Prostate gland (tissue), 2 donors: ENCODE results near the gene DDAH1.

Experiments used
- CTCF ChIP-seq, 4 experiments: fragments of 200-600 bp in 2 of 4; fragments of 450-650 bp in 2 of 4; sonication (generic) in 2 of 4; IDR thresholded peaks; 1 replicate in 3 of 4; 2 replicates in 1 of 4; pipeline ENCODE4 v1.5.1; 2016 to 2019; ENCODE audit warnings: antibody characterized with exemption in 4 of 4, mild to moderate bottlenecking in 2 of 4, moderate library complexity in 2 of 4
- POLR2A ChIP-seq: fragments of 450-650 bp; IDR thresholded peaks from one replicate; pipeline ENCODE4 v1.6.1; 2016; ENCODE audit warnings: antibody characterized with exemption, mild to moderate bottlenecking
- POLR2AphosphoS5 ChIP-seq: sonication (generic); formaldehyde crosslinking; IDR thresholded peaks from one replicate; pipeline ENCODE4 v1.6.1; 2017; ENCODE audit warnings: antibody characterized with exemption

- no peak for TF ChIP-seq CTCF (IDR thresholded peaks at IDR 0.05)
- TF ChIP-seq POLR2A, result no peak
- TF ChIP-seq POLR2AphosphoS5, result no peak
Observed at GRCh38 chr1:85417017-85417416, 47.9 kb downstream of the DDAH1 start.
